ENCODE results near the gene SLC46A2. TPM values are rescaled to one million over a fixed set of nuclear protein-coding genes. Genes with fewer than 3 reads are reported as not detected.

The SLC46A2 gene
- polyA plus RNA-seq, 1 experiment: not detected

DNA sequence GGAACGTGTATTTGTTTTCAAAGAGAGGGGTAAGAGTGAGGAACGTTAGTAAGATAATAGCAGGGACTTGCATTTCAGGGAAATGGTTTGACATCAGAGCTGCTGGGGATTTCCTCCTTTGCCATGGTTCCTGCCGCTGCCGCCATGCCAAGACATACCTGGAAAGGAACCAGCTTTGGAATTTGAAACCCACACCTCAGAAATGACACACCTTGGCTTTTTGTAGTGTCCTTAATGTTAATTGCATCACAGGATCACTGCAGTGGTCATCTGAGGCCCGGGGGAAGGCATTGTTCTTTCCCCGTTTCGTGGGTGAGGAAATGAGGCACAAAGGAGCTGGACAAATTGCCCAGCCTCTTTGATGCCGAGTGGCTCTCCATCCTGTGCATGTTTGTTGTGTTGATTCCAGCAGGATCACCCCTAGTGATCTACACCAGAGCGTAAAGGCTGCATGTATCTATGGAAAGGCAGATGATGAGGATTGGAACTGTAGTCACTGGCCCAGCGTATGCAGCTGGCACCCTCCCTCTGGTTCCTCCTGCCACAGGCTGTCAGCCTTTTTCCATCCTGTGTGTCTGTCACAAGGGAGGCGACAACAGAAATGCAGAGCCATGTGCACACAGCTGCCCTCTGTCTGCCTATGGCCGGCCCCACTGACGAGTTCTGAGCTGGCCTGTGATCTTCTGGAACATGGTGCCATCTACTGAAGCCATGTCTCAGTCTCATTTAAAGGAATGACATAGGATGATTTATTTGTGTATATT, 37.8 kb downstream of the SLC46A2 start:
- Histone ChIP-seq H3K36me3 (ENCODE audit: control insufficient read depth, insufficient read depth, low read length) (no peaks in the 10 kb centered on the region; the same call in 1 of the 2 replicates), H3K27me3 (ENCODE audit: control insufficient read depth, insufficient read depth, low read length) (no peaks in the 10 kb centered on the region), H3K4me3 (ENCODE audit: low read depth, low read length) (no peak overlapping the region)
- ChIA-PET CTCF (interaction anchor here (0.6 to 1.2 kb wide), 3 partner anchors 11 to 309 kb away, joined by 3 to 5 read pairs (median 4); no protein-coding TSS in a partner anchor), POLR2A (no interaction called here)
- DNase-seq (ENCODE audit: low read depth): no peak
- TF ChIP-seq, protein P1, sequence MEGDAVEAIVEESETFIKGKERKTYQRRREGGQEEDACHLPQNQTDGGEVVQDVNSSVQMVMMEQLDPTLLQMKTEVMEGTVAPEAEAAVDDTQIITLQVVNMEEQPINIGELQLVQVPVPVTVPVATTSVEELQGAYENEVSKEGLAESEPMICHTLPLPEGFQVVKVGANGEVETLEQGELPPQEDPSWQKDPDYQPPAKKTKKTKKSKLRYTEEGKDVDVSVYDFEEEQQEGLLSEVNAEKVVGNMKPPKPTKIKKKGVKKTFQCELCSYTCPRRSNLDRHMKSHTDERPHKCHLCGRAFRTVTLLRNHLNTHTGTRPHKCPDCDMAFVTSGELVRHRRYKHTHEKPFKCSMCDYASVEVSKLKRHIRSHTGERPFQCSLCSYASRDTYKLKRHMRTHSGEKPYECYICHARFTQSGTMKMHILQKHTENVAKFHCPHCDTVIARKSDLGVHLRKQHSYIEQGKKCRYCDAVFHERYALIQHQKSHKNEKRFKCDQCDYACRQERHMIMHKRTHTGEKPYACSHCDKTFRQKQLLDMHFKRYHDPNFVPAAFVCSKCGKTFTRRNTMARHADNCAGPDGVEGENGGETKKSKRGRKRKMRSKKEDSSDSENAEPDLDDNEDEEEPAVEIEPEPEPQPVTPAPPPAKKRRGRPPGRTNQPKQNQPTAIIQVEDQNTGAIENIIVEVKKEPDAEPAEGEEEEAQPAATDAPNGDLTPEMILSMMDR (IDR thresholded peaks at IDR 0.05; ENCODE audit: insufficient read depth, low read depth, low read length): no peak

DNA sequence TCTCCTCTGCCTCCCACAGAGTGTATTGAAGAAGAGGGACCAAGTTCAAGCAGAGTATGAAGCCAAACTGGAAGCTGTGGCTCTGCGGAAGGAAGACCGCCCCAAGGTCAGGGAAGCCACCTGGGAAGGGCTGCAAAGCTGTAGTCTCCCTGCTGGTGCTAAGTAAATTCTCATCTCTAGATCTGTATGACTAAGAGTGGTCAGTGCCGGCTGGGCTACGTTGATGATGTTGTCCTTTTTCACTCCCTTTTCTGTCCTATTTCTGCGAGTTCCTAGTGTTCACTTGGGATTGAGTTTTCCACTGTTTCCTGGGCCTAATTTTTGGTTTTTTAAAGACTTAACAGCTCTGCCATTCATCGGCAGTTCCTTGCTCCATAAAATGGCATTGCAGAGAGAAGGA, 39.8 kb downstream of the SLC46A2 start:
- ChIA-PET CTCF (interaction anchor here (2.8 kb wide), 1 partner anchor 52 kb away, joined by 13 read pairs; no protein-coding TSS in a partner anchor), POLR2A (no interaction called here)
- TF ChIP-seq, protein P1 (IDR thresholded peaks at IDR 0.05; ENCODE audit: insufficient read depth, low read depth, low read length): no peak
- H3K27me3 ChIP-seq (ENCODE audit: control insufficient read depth, insufficient read depth, low read length): no peaks in the 10 kb centered on the region
- H3K36me3 ChIP-seq (ENCODE audit: control insufficient read depth, insufficient read depth, low read length): no peaks in the 10 kb centered on the region; the same call in 1 of the 2 replicates
- no peak for DNase-seq (ENCODE audit: low read depth)
- no peak overlapping the region for H3K4me3 ChIP-seq (ENCODE audit: low read depth, low read length)

DNA sequence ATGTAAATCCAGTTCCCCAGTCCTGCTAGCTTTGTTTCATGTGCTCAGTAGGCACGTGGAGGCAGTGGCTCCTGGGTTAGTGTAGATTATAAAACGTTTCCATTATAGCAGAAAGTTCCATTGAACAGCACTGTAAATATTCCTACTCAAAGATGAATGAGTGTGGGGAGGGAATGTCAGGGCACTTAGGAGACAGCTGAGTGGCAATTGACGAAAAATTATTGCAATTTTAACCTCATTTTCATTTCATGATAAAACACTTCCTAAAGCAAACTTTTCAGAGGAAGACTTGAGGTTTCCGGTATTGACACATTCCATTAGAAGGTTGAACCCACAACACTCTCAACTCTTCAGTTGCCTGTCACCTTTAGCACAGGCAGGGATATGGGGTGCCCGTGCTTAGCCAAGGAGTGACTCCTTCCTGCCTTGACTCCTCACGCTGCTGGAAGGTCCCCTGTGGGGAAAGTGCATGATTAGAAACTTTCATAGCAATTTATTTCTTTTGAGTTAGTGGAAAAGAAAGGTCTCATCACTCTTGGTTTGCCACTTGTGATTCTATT, 41.2 kb downstream of the SLC46A2 start:
- ChIA-PET CTCF (interaction anchor here (2.8 kb wide), 1 partner anchor 54 kb away, joined by 13 read pairs; no protein-coding TSS in a partner anchor), POLR2A (no interaction called here)
- Histone ChIP-seq H3K4me3 (ENCODE audit: low read depth, low read length) (no peak overlapping the region), H3K27me3 (ENCODE audit: control insufficient read depth, insufficient read depth, low read length) (no peaks in the 10 kb centered on the region), H3K36me3 (ENCODE audit: control insufficient read depth, insufficient read depth, low read length) (no peaks in the 10 kb centered on the region; the same call in 1 of the 2 replicates)
- TF ChIP-seq, protein P1 (IDR thresholded peaks at IDR 0.05; ENCODE audit: insufficient read depth, low read depth, low read length): no peak
- DNase-seq (ENCODE audit: low read depth): no peak

GRCh38 chr9:112848316-112849151, 42.1 kb downstream of the SLC46A2 start:
- POLR2A ChIA-PET: no interaction called here
- H3K27me3 ChIP-seq (ENCODE audit: control insufficient read depth, insufficient read depth, low read length): no peaks in the 10 kb centered on the region
- H3K4me3 ChIP-seq (ENCODE audit: low read depth, low read length): no peak overlapping the region
- H3K36me3 ChIP-seq (ENCODE audit: control insufficient read depth, insufficient read depth, low read length): no peaks in the 10 kb centered on the region; the same call in 1 of the 2 replicates
- DNase-seq (ENCODE audit: low read depth): no peak
- TF ChIP-seq, protein P1 (IDR thresholded peaks at IDR 0.05; ENCODE audit: insufficient read depth, low read depth, low read length): no peak
- CTCF ChIA-PET: interaction anchor here (2.8 kb wide), 1 partner anchor 55 kb away, joined by 13 read pairs; no protein-coding TSS in a partner anchor
